Caki2 (cell line): ENCODE measurements around the gene SYNDIG1. TPM values are rescaled to one million over a fixed set of nuclear protein-coding genes. Genes with fewer than 3 reads are reported as not detected.

Experiments used
- DNase-seq: peaks from one replicate; pipeline ENCODE4 v3.0.0-alpha.2; 2015; ENCODE audit warnings: low read depth
- in situ Hi-C: cut with HindIII; loops from 2 replicates; pipeline ENCODE4 v1.10.0; 2016; ENCODE audit warnings: low sequenced_read_pairs, low pct_unique_long_range_greater_than_20kb, mixed read lengths
- total RNA-seq: library from RNA; depleted of rRNA; stranded (reverse); fragments of >200 nt; shearing (Covaris generic); gene quantifications from 2 replicates; pipeline ENCODE4 v1.2.3, GENCODE V29; 2014; ENCODE audit warnings: low replicate concordance

The SYNDIG1 gene
- total RNA-seq, 1 experiment from 2014 or later, result 0.44 TPM

GRCh38 chr20:24651171-24651975 is 181.9 kb downstream of the SYNDIG1 start:
- DNase-seq, result peak; percentile 54
- in situ Hi-C loops, result no loop called here

GRCh38 chr20:24651976-24652345 is 182.5 kb downstream of the SYNDIG1 start:
- in situ Hi-C loops, result no loop called here
- no peak for DNase-seq

- in situ Hi-C loops, result no loop called here
- peak; percentile 26 for DNase-seq
Measured at GRCh38 chr20:24653306-24653705, 183.9 kb downstream of the SYNDIG1 start.

GRCh38 chr20:24654425-24654824 is 185.0 kb downstream of the SYNDIG1 start:
- in situ Hi-C loops, result no loop called here

GRCh38 chr20:24656391-24656790 is 187.0 kb downstream of the SYNDIG1 start:
- in situ Hi-C loops, result no loop called here
- DNase-seq, result no peak

More at GRCh38 chr20:24654425-24654824, 185.0 kb downstream of the SYNDIG1 start:
- DNase-seq, result no peak

GRCh38 chr20:24657196-24657595 is 187.8 kb downstream of the SYNDIG1 start:
- in situ Hi-C loops, result no loop called here
- no peak for DNase-seq

GRCh38 chr20:24657878-24658620 is 188.6 kb downstream of the SYNDIG1 start:
- no peak for DNase-seq
- in situ Hi-C loops, result no loop called here

- no peak for DNase-seq
- in situ Hi-C loops, result no loop called here
Measured at GRCh38 chr20:24658920-24659660, 189.7 kb downstream of the SYNDIG1 start.

- in situ Hi-C loops, result no loop called here
- no peak for DNase-seq
Measured at GRCh38 chr20:24659835-24660234, 190.4 kb downstream of the SYNDIG1 start.

- in situ Hi-C loops, result no loop called here
- no peak for DNase-seq
Measured at GRCh38 chr20:24660651-24661050, 191.2 kb downstream of the SYNDIG1 start.

GRCh38 chr20:24661255-24661654 is 191.8 kb downstream of the SYNDIG1 start:
- no peak for DNase-seq
- in situ Hi-C loops, result no loop called here

- DNase-seq, result no peak
- in situ Hi-C loops, result no loop called here
Measured at GRCh38 chr20:24662322-24662721, 192.9 kb downstream of the SYNDIG1 start.

- in situ Hi-C loops, result no loop called here
- DNase-seq, result no peak
Measured at GRCh38 chr20:24662752-24663365, 193.4 kb downstream of the SYNDIG1 start.

GRCh38 chr20:24663496-24663895 is 194.1 kb downstream of the SYNDIG1 start:
- in situ Hi-C loops, result no loop called here
- DNase-seq, result no peak

- in situ Hi-C loops, result no loop called here
- no peak for DNase-seq
Measured at GRCh38 chr20:24664266-24664986, 195.0 kb downstream of the SYNDIG1 start.

GRCh38 chr20:24665196-24665595 is 195.8 kb downstream of the SYNDIG1 start:
- in situ Hi-C loops, result no loop called here
- no peak for DNase-seq

- DNase-seq, result no peak
- in situ Hi-C loops, result no loop called here
Measured at GRCh38 chr20:24665741-24666191, 196.3 kb downstream of the SYNDIG1 start.
